ENCODE measurements around the gene TEX30. TPM values are rescaled to one million over a fixed set of nuclear protein-coding genes. Genes with fewer than 3 reads are reported as not detected.
"Not testable (repeated sequence)": the region's sequence is repeated elsewhere in the genome, so short reads cannot be mapped to it uniquely, and the experiment has no call there.

The TEX30 gene
- total RNA-seq, 4 donors from 2014 or later: 6.6 to 20.9 (median 12.4) TPM

- Histone ChIP-seq H3K27ac (no peak overlapping the region), H3K36me3 (peaks cover 0 to 47% (median 0%) of the 10 kb centered on the region in 3 donors), H3K4me3 (no peak overlapping the region), H3K9me3 (no peaks in the 10 kb centered on the region), H3K4me1 (no peaks in the 10 kb centered on the region), H3K27me3 (no peaks in the 10 kb centered on the region)
- no peak for DNase-seq
- intact Hi-C loops (cut with DNase I): no loop called here
- WGBS, 2 donors: 33 to 67% methylated on average over 1 of the region's 1 CpG
- TF ChIP-seq POLR2A (IDR thresholded peaks at IDR 0.05): no peak
- no peak for TF ChIP-seq CTCF (IDR thresholded peaks at IDR 0.05)
Observed at GRCh38 chr13:102792396-102792795, 18.8 kb upstream of the TEX30 start.

GRCh38 chr13:102788683-102789082 lies 15.1 kb upstream of the TEX30 start:
- intact Hi-C loops (cut with DNase I): no loop called here
- peaks cover 0 to 70% (median 0%) of the 10 kb centered on the region in 3 donors for H3K36me3 ChIP-seq

GRCh38 chr13:102784483-102784882 lies 10.9 kb upstream of the TEX30 start:
- Histone ChIP-seq H3K36me3 (peaks cover 0 to 41% (median 0%) of the 10 kb centered on the region in 3 donors), H3K4me1 (no peaks in the 10 kb centered on the region), H3K4me3 (no peak overlapping the region), H3K27ac (no peak overlapping the region), H3K27me3 (no peaks in the 10 kb centered on the region), H3K9me3 (no peaks in the 10 kb centered on the region)
- intact Hi-C loops (cut with DNase I): no loop called here
- TF ChIP-seq POLR2A (IDR thresholded peaks at IDR 0.05) (no peak), CTCF (IDR thresholded peaks at IDR 0.05) (no peak)
- WGBS, 2 donors: 80% methylated on average over 3 of the region's 3 CpGs
- no peak for DNase-seq

More at GRCh38 chr13:102788683-102789082, 15.1 kb upstream of the TEX30 start:
- no peak for DNase-seq
- no peak overlapping the region for H3K4me3 ChIP-seq
- no peak for TF ChIP-seq CTCF (IDR thresholded peaks at IDR 0.05)
- TF ChIP-seq POLR2A (IDR thresholded peaks at IDR 0.05): no peak
- no peaks in the 10 kb centered on the region for H3K4me1 ChIP-seq
- WGBS, 2 donors: 95 to 99% methylated on average over 8 of the region's 8 CpGs
- H3K9me3 ChIP-seq: no peaks in the 10 kb centered on the region
- H3K27me3 ChIP-seq: no peaks in the 10 kb centered on the region
- H3K27ac ChIP-seq: no peak overlapping the region

- intact Hi-C loops (cut with DNase I): no loop called here
- Histone ChIP-seq H3K27ac (no peak overlapping the region), H3K36me3 (peaks cover 0 to 15% (median 0%) of the 10 kb centered on the region in 3 donors), H3K4me1 (no peaks in the 10 kb centered on the region), H3K4me3 (no peak overlapping the region), H3K9me3 (no peaks in the 10 kb centered on the region), H3K27me3 (no peaks in the 10 kb centered on the region)
- TF ChIP-seq CTCF (IDR thresholded peaks at IDR 0.05): no peak
- TF ChIP-seq POLR2A (IDR thresholded peaks at IDR 0.05): no peak
- WGBS, 2 donors: 83 to 100% methylated on average over 1 of the region's 1 CpG
- DNase-seq: no peak
Observed at GRCh38 chr13:102781591-102781990, 8.0 kb upstream of the TEX30 start.

GRCh38 chr13:102780656-102781055 lies 7.1 kb upstream of the TEX30 start:
- H3K4me3 ChIP-seq; H3K27me3 ChIP-seq; H3K27ac ChIP-seq; H3K4me1 ChIP-seq; DNase-seq; H3K36me3 ChIP-seq; intact Hi-C loops (cut with DNase I); H3K9me3 ChIP-seq: not testable (repeated sequence)
- WGBS, 2 donors: 83 to 93% methylated on average over 4 of the region's 4 CpGs

All from esophagus squamous epithelium (tissue), 5 donors.